Neural cell (in vitro differentiated cells): ENCODE results near the gene CATSPERE. TPM values are rescaled to one million over a fixed set of nuclear protein-coding genes. Genes with fewer than 3 reads are reported as not detected.
A peak's percentile ranks its signal among the peaks of the same experiment; 100 is the strongest.

ENCODE experiments used
- H2AFZ ChIP-seq: fragments of 200-600, 300-800 bp; sonication (generic), shearing (Covaris generic); 2 replicates; pipeline ENCODE4 v1.6.0; 2014; ENCODE audit warnings: low read depth, mild to moderate bottlenecking, antibody characterized with exemption, low read length, moderate library complexity
- H3F3A ChIP-seq: fragments of 200-600 bp; shearing (Covaris generic); 2 replicates; pipeline ENCODE4 v1.6.1; 2016; ENCODE audit warnings: mild to moderate bottlenecking, moderate library complexity, mixed read lengths, antibody characterized with exemption, low read length; ENCODE audit not compliant: insufficient read depth, poor library complexity, severe bottlenecking
- H3K27ac ChIP-seq: fragments of 200-600, 300-800 bp; sonication (generic), shearing (Covaris generic); 2 replicates; pipeline ENCODE4 v1.5.1; 2014; ENCODE audit warnings: mild to moderate bottlenecking, low read length, moderate library complexity
- H3K27me3 ChIP-seq: fragments of 300-800, 200-600 bp; sonication (generic), shearing (Covaris generic); 2 replicates; pipeline ENCODE4 v1.6.0; 2014; ENCODE audit warnings: mild to moderate bottlenecking, low read depth, low read length, moderate library complexity; ENCODE audit not compliant: insufficient read depth
- H3K36me3 ChIP-seq: fragments of 300-800, 200-600 bp; sonication (generic), shearing (Covaris generic); 2 replicates; pipeline ENCODE4 v1.5.1; 2014; ENCODE audit warnings: mild to moderate bottlenecking, antibody characterized with exemption, low read length, moderate library complexity; ENCODE audit not compliant: insufficient read depth
- H3K4me2 ChIP-seq: fragments of 300-800, 200-600 bp; sonication (generic), shearing (Covaris generic); 2 replicates; pipeline ENCODE4 v1.6.0; 2014; ENCODE audit warnings: mild to moderate bottlenecking, low read length
- H3K4me3 ChIP-seq: fragments of 300-800, 200-600 bp; sonication (generic), shearing (Covaris generic); 2 replicates; pipeline ENCODE4 v1.5.1; 2014; ENCODE audit warnings: mild to moderate bottlenecking, low read length, moderate library complexity
- H3K79me2 ChIP-seq: fragments of 200-600 bp; shearing (Covaris generic); replicated peaks from 2 replicates; pipeline ENCODE4 v1.6.0; 2014; ENCODE audit warnings: mild to moderate bottlenecking, low read length, moderate library complexity; ENCODE audit not compliant: insufficient read depth
- H3K9ac ChIP-seq: fragments of 300-800, 200-600 bp; sonication (generic), shearing (Covaris generic); 2 replicates; pipeline ENCODE4 v1.6.1; 2016; ENCODE audit warnings: mild to moderate bottlenecking, low read length, mixed read lengths
- H3K9me2 ChIP-seq: fragments of 200-600 bp; shearing (Covaris generic); 2 replicates; pipeline ENCODE4 v1.6.1; 2016; ENCODE audit warnings: mild to moderate bottlenecking, low read length, mixed read lengths; ENCODE audit not compliant: insufficient read depth
- H3K9me3 ChIP-seq: fragments of 200-600, 300-800 bp; sonication (generic), shearing (Covaris generic); 2 replicates; pipeline ENCODE4 v1.6.1; 2016; ENCODE audit warnings: mild to moderate bottlenecking, mixed run types, low read length, moderate library complexity, mixed read lengths
- H4K20me1 ChIP-seq: fragments of 200-600 bp; shearing (Covaris generic); 2 replicates; pipeline ENCODE4 v1.6.1; 2016; ENCODE audit warnings: mild to moderate bottlenecking, mixed run types; ENCODE audit not compliant: insufficient read depth
- EP300 ChIP-seq: fragments of 450-650 bp; conservative IDR thresholded peaks from 2 replicates; pipeline ENCODE4 v1.6.1; 2014; ENCODE audit warnings: antibody characterized with exemption, mild to moderate bottlenecking, moderate library complexity; ENCODE audit not compliant: poor library complexity, severe bottlenecking
- EZH2 ChIP-seq: fragments of 200-600, 300-800 bp; shearing (Covaris generic), sonication (generic); IDR thresholded peaks from 2 replicates; pipeline ENCODE4 v1.6.1; 2014; ENCODE audit warnings: antibody characterized with exemption, low read length, borderline replicate concordance, mild to moderate bottlenecking; ENCODE audit not compliant: insufficient read depth, poor library complexity, severe bottlenecking
- MXI1 ChIP-seq: fragments of 450-650 bp; conservative IDR thresholded peaks from 2 replicates; pipeline ENCODE4 v1.6.1; 2014; ENCODE audit warnings: antibody characterized with exemption, mild to moderate bottlenecking; ENCODE audit not compliant: poor library complexity, severe bottlenecking
- POLR2AphosphoS5 ChIP-seq: IDR thresholded peaks from 2 replicates; pipeline ENCODE4 v1.6.1; 2012
- RAD21 ChIP-seq: fragments of 450-650 bp; conservative IDR thresholded peaks from 2 replicates; pipeline ENCODE4 v1.6.1; 2014; ENCODE audit warnings: antibody characterized with exemption, mild to moderate bottlenecking, moderate library complexity
- SMC3 ChIP-seq: fragments of 450-650 bp; conservative IDR thresholded peaks from 2 replicates; pipeline ENCODE4 v1.6.1; 2014; ENCODE audit warnings: antibody characterized with exemption, mild to moderate bottlenecking, moderate library complexity; ENCODE audit not compliant: poor library complexity
- TAF1 ChIP-seq: IDR thresholded peaks from 2 replicates; pipeline ENCODE4 v1.6.1; 2012; ENCODE audit warnings: low read depth
- polyA plus RNA-seq: library from polyadenylated mRNA; depleted of rRNA; stranded (reverse); fragments of >200 nt; gene quantifications from 2 replicates; pipeline ENCODE4 v1.2.3, GENCODE V29; 2014
- TF ChIP-seq, protein P1 (sequence below): IDR thresholded peaks from 2 replicates; pipeline ENCODE4 v1.6.1; 2012; ENCODE audit warnings: borderline replicate concordance
- TF ChIP-seq, protein P2 (sequence below): fragments of 450-650 bp; IDR thresholded peaks from 2 replicates; pipeline ENCODE4 v1.5.1; 2014; ENCODE audit warnings: antibody characterized with exemption, mild to moderate bottlenecking, moderate library complexity; ENCODE audit not compliant: poor library complexity, severe bottlenecking

The CATSPERE gene
- polyA plus RNA-seq, 1 donor from 2014 or later = 5.6 TPM

DNA sequence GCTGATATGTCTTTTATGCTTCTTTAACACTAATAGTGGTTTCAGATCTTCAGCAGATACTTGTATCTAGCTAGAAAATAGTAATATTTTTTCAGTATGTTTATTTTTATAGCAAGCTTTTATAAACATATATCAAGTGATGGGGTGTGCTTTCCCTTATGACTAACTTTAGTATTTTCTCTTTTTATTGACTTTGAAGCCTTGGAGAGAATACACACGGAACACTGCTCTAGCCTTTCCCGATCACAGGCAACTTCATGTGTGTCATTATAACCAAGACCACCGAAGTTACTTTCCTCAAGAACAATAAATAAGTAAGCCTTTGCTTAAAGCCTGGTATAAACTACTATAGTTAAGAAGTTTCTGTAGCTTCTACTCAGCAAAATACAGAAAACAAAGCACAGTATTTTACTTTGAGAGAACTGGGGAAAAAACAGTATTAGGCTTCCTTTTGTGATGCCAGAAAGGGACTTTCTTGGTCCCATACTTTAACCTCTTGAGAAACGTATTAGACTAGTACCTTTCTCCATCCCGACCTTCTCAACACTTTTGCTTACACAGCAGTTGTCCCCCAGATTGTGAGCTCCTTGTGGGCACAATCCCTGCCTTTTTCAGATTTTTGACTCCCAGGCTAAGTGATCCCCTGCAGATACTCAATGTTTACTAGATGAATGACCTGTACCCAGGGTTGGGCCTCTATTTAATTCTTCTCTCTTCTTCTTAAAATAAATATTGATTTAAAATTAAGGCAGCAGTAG is 12.6 kb upstream of the CATSPERE start:
- Histone ChIP-seq H3K79me2 (peaks cover 54% of the 10 kb centered on the region), H4K20me1 (no peaks in the 10 kb centered on the region), H3K4me2 (peak overlapping the region; percentile 86), H3F3A (no peaks in the 10 kb centered on the region), H3K9me3 (no peaks in the 10 kb centered on the region), H3K27me3 (no peaks in the 10 kb centered on the region), H3K9ac (no peak overlapping the region), H3K9me2 (no peaks in the 10 kb centered on the region), H2AFZ (no peak overlapping the region), H3K27ac (peak overlapping the region; percentile 85), H3K4me3 (peak overlapping the region; percentile 88), H3K36me3 (no peaks in the 10 kb centered on the region)
- TF ChIP-seq RAD21 (no peak), POLR2AphosphoS5 (no peak), TAF1 (no peak), MXI1 (no peak), EP300 (no peak), SMC3 (no peak), EZH2 (no peak)
- TF ChIP-seq, protein P1, sequence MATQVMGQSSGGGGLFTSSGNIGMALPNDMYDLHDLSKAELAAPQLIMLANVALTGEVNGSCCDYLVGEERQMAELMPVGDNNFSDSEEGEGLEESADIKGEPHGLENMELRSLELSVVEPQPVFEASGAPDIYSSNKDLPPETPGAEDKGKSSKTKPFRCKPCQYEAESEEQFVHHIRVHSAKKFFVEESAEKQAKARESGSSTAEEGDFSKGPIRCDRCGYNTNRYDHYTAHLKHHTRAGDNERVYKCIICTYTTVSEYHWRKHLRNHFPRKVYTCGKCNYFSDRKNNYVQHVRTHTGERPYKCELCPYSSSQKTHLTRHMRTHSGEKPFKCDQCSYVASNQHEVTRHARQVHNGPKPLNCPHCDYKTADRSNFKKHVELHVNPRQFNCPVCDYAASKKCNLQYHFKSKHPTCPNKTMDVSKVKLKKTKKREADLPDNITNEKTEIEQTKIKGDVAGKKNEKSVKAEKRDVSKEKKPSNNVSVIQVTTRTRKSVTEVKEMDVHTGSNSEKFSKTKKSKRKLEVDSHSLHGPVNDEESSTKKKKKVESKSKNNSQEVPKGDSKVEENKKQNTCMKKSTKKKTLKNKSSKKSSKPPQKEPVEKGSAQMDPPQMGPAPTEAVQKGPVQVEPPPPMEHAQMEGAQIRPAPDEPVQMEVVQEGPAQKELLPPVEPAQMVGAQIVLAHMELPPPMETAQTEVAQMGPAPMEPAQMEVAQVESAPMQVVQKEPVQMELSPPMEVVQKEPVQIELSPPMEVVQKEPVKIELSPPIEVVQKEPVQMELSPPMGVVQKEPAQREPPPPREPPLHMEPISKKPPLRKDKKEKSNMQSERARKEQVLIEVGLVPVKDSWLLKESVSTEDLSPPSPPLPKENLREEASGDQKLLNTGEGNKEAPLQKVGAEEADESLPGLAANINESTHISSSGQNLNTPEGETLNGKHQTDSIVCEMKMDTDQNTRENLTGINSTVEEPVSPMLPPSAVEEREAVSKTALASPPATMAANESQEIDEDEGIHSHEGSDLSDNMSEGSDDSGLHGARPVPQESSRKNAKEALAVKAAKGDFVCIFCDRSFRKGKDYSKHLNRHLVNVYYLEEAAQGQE = no peak
- TF ChIP-seq, protein P2, sequence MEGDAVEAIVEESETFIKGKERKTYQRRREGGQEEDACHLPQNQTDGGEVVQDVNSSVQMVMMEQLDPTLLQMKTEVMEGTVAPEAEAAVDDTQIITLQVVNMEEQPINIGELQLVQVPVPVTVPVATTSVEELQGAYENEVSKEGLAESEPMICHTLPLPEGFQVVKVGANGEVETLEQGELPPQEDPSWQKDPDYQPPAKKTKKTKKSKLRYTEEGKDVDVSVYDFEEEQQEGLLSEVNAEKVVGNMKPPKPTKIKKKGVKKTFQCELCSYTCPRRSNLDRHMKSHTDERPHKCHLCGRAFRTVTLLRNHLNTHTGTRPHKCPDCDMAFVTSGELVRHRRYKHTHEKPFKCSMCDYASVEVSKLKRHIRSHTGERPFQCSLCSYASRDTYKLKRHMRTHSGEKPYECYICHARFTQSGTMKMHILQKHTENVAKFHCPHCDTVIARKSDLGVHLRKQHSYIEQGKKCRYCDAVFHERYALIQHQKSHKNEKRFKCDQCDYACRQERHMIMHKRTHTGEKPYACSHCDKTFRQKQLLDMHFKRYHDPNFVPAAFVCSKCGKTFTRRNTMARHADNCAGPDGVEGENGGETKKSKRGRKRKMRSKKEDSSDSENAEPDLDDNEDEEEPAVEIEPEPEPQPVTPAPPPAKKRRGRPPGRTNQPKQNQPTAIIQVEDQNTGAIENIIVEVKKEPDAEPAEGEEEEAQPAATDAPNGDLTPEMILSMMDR = no peak

- H3K4me3 ChIP-seq = peak overlapping the region; percentile 88
- H3K27ac ChIP-seq = peak overlapping the region; percentile 85
- no peak for TF ChIP-seq EZH2
- TF ChIP-seq SMC3 = no peak
- TF ChIP-seq RAD21 = no peak
- TF ChIP-seq, protein P1 = peak; percentile 29
- TF ChIP-seq MXI1 = no peak
- TF ChIP-seq, protein P2 = no peak
- peak; percentile 61 for TF ChIP-seq EP300
- no peak for TF ChIP-seq TAF1
- peak; percentile 65 for TF ChIP-seq POLR2AphosphoS5
These were observed 11.1 kb upstream of the CATSPERE start for GRCh38 chr1:244449936-244450508.

More at GRCh38 chr1:244449936-244450508, 11.1 kb upstream of the CATSPERE start:
- Histone ChIP-seq H3K79me2 (peaks cover 47% of the 10 kb centered on the region), H3K9me3 (no peaks in the 10 kb centered on the region), H3K9ac (peak overlapping the region; percentile 91), H3K9me2 (no peaks in the 10 kb centered on the region), H3K27me3 (no peaks in the 10 kb centered on the region), H3K4me2 (peak overlapping the region; percentile 86), H3F3A (no peaks in the 10 kb centered on the region), H2AFZ (no peak overlapping the region), H3K36me3 (no peaks in the 10 kb centered on the region), H4K20me1 (no peaks in the 10 kb centered on the region)
